Measurements from ENCODE around the gene C10orf90. TPM values are rescaled to one million over a fixed set of nuclear protein-coding genes. Genes with fewer than 3 reads are reported as not detected.

Gene C10orf90
- total RNA-seq, 1 experiment from 2014 or later = 0.67 TPM

- no peaks in the 10 kb centered on the region for H3K27me3 ChIP-seq (ENCODE audit: control insufficient read depth, insufficient read depth, low read length)
- DNase-seq (ENCODE audit: low read depth, low spot score) = no peak
- no peak overlapping the region; the same call in 1 of the 2 replicates for H3K27ac ChIP-seq (ENCODE audit: low read length)
- intact Hi-C loops (cut with micrococcal nuclease; ENCODE audit: unreplicated experiment) (no loop called here), in situ Hi-C loops (cut with HindIII; ENCODE audit: low pct_unique_long_range_greater_than_20kb, low sequenced_read_pairs) (no loop called here)
- TF ChIP-seq POLR2AphosphoS5 (IDR thresholded peaks at IDR 0.05; ENCODE audit: low read depth, low read length) (no peak), TCF7L2 (IDR thresholded peaks at IDR 0.05; ENCODE audit: low read depth, low read length) (no peak), SIN3A (IDR thresholded peaks at IDR 0.05; ENCODE audit: borderline replicate concordance, insufficient read depth, low read depth, low read length) (no peak), REST (IDR thresholded peaks at IDR 0.05; ENCODE audit: insufficient read depth in 1 of 2, low read depth in 2 of 2, low read length in 1 of 2) (no peak), CTCF (IDR thresholded peaks at IDR 0.05) (no peak)
- H3K9me3 ChIP-seq (ENCODE audit: control insufficient read depth, insufficient read depth, low read depth, low read length) = no peaks in the 10 kb centered on the region
- ATAC-seq = peak; percentile 71
- H3K36me3 ChIP-seq (ENCODE audit: control insufficient read depth, insufficient read depth, low read length) = no peaks in the 10 kb centered on the region
- POLR2A ChIA-PET = no interaction called here
- no TSS peak for BruUV-seq (replicated peaks)
- no peaks in the 10 kb centered on the region for H3K4me1 ChIP-seq (ENCODE audit: control insufficient read depth, insufficient read depth, low read length)
- no peak overlapping the region for H3K4me3 ChIP-seq (ENCODE audit: low read depth in 2 of 2, low read length in 2 of 2)
- CTCF ChIA-PET = interaction anchor here (0.6 kb wide), 1 partner anchor 505 kb away, joined by 9 read pairs; no protein-coding TSS in a partner anchor
Observed at GRCh38 chr10:126439942-126440341, 230.6 kb downstream of the C10orf90 start.

GRCh38 chr10:126438407-126438783 lies 232.1 kb downstream of the C10orf90 start:
- ATAC-seq (no peak), DNase-seq (ENCODE audit: low read depth, low spot score) (no peak)
- Histone ChIP-seq H3K27ac (ENCODE audit: low read length) (peak overlapping the region; percentile 35; the same call in 1 of the 2 replicates), H3K36me3 (ENCODE audit: control insufficient read depth, insufficient read depth, low read length) (no peaks in the 10 kb centered on the region), H3K27me3 (ENCODE audit: control insufficient read depth, insufficient read depth, low read length) (no peaks in the 10 kb centered on the region), H3K4me1 (ENCODE audit: control insufficient read depth, insufficient read depth, low read length) (no peaks in the 10 kb centered on the region), H3K4me3 (ENCODE audit: low read depth in 2 of 2, low read length in 2 of 2) (no peak overlapping the region), H3K9me3 (ENCODE audit: control insufficient read depth, insufficient read depth, low read depth, low read length) (no peaks in the 10 kb centered on the region)
- intact Hi-C loops (cut with micrococcal nuclease; ENCODE audit: unreplicated experiment) = no loop called here
- CTCF ChIA-PET = no interaction called here
- in situ Hi-C loops (cut with HindIII; ENCODE audit: low pct_unique_long_range_greater_than_20kb, low sequenced_read_pairs) = no loop called here
- POLR2A ChIA-PET = no interaction called here
- BruUV-seq (replicated peaks) = no TSS peak
- TF ChIP-seq TCF7L2 (IDR thresholded peaks at IDR 0.05; ENCODE audit: low read depth, low read length) (no peak), POLR2AphosphoS5 (IDR thresholded peaks at IDR 0.05; ENCODE audit: low read depth, low read length) (no peak), REST (IDR thresholded peaks at IDR 0.05; ENCODE audit: insufficient read depth in 1 of 2, low read depth in 2 of 2, low read length in 1 of 2) (no peak), CTCF (IDR thresholded peaks at IDR 0.05) (no peak), SIN3A (IDR thresholded peaks at IDR 0.05; ENCODE audit: borderline replicate concordance, insufficient read depth, low read depth, low read length) (no peak)
